Urothelium cell line (cell line): Measurements from ENCODE around the gene SP5.
"Not testable (repeated sequence)": the region's sequence is repeated elsewhere in the genome, so short reads cannot be mapped to it uniquely, and the experiment has no call there.

Source experiments
- DNase-seq: peaks from one replicate; pipeline ENCODE4 v3.0.0; 2011; ENCODE audit warnings: low spot score, mixed read lengths
- FAIRE-seq: peaks from 2 replicates; lab custom pipeline; 2011; peaks lifted over from hg19 to GRCh38; lab: Jason Lieb, UNC

The SP5 gene

GRCh38 chr2:170710609-170710979, 4.5 kb upstream of the SP5 start:
- no peak for DNase-seq
- FAIRE-seq = no peak

- FAIRE-seq (no peak), DNase-seq (no peak)
Measured at GRCh38 chr2:170711196-170711773, 3.9 kb upstream of the SP5 start.

GRCh38 chr2:170711774-170712652, 3.1 kb upstream of the SP5 start:
- DNase-seq = no peak
- no peak for FAIRE-seq

GRCh38 chr2:170712653-170713542, 2.2 kb upstream of the SP5 start:
- DNase-seq = no peak
- FAIRE-seq = no peak

- FAIRE-seq (no peak), DNase-seq (no peak)
Measured at GRCh38 chr2:170713543-170714380, 1.4 kb upstream of the SP5 start.

- no peak for FAIRE-seq
- no peak for DNase-seq
Measured at GRCh38 chr2:170714381-170715061, 616 bp upstream of the SP5 start.

- FAIRE-seq = no peak
- DNase-seq = no peak
Measured at GRCh38 chr2:170715932-170716777, 1.0 kb downstream of the SP5 start.

GRCh38 chr2:170716851-170717598, 1.9 kb downstream of the SP5 start:
- FAIRE-seq = no peak
- no peak for DNase-seq

GRCh38 chr2:170717599-170717963, 2.4 kb downstream of the SP5 start:
- FAIRE-seq (no peak), DNase-seq (no peak)

- FAIRE-seq (no peak), DNase-seq (no peak)
Measured at GRCh38 chr2:170717991-170718589, 3.0 kb downstream of the SP5 start.

GRCh38 chr2:170719810-170720209, 4.7 kb downstream of the SP5 start:
- FAIRE-seq = no peak
- DNase-seq = no peak

GRCh38 chr2:170721678-170722077, 6.5 kb downstream of the SP5 start:
- no peak for DNase-seq
- no peak for FAIRE-seq

- FAIRE-seq = no peak
- DNase-seq = no peak
Measured at GRCh38 chr2:170722301-170722700, 7.2 kb downstream of the SP5 start.

GRCh38 chr2:170723446-170723958, 8.4 kb downstream of the SP5 start:
- no peak for DNase-seq
- FAIRE-seq = no peak

- DNase-seq (no peak), FAIRE-seq (no peak)
Measured at GRCh38 chr2:170733798-170734600, 18.9 kb downstream of the SP5 start.

GRCh38 chr2:170734601-170735000, 19.5 kb downstream of the SP5 start:
- not testable (repeated sequence) for FAIRE-seq, DNase-seq

- FAIRE-seq = no peak
Measured at GRCh38 chr2:170736628-170737027, 21.5 kb downstream of the SP5 start.

More at GRCh38 chr2:170736628-170737027, 21.5 kb downstream of the SP5 start:
- DNase-seq = no peak
